HEK293 (cell line): ENCODE measurements around the gene IMPDH1.

Experiments used
- CTCF ChIA-PET: fragments of 350-600 bp; formaldehyde crosslinking; extraction: SDS; loops from one replicate; lab custom pipeline; 2021; ENCODE audit warnings: antibody characterized with exemption; lab: Yijun Ruan, JAX
- POLR2A ChIA-PET: fragments of 300-600 bp; formaldehyde crosslinking; extraction: SDS; loops from one replicate; lab custom pipeline; 2020; ENCODE audit warnings: antibody characterized with exemption, inconsistent platforms; lab: Yijun Ruan, JAX
- H3K27ac ChIP-seq: fragments of 200-500 bp; sonication (Bioruptor generic); 2 replicates; pipeline ENCODE4 v1.5.1; 2014; ENCODE audit warnings: low read depth, low read length, control low read depth, inconsistent platforms; ENCODE audit errors: extremely low read depth
- H3K36me3 ChIP-seq, 2 experiments: fragments of 200-500 bp in 1 of 2; sonication (Bioruptor generic) in 1 of 2; 1 replicate in 1 of 2; 2 replicates in 1 of 2; pipeline ENCODE4 v1.5.1; 2014 to 2017; ENCODE audit warnings: inconsistent platforms in 2 of 2, low read length in 2 of 2; ENCODE audit not compliant: control insufficient read depth in 2 of 2, insufficient read depth in 1 of 2
- H3K4me1 ChIP-seq: fragments of 200-500 bp; sonication (Bioruptor generic); 2 replicates; pipeline ENCODE4 v1.5.1; 2014; ENCODE audit warnings: mild to moderate bottlenecking, low read length, inconsistent platforms; ENCODE audit not compliant: control insufficient read depth, insufficient read depth
- H3K4me3 ChIP-seq: 2 replicates; pipeline ENCODE4 v1.5.1; 2011; ENCODE audit warnings: low read depth, mild to moderate bottlenecking, control low read depth, low read length, moderate library complexity
- H3K9me3 ChIP-seq: fragments of 200-500 bp; sonication (Bioruptor generic); 2 replicates; pipeline ENCODE4 v1.5.1; 2014; ENCODE audit warnings: low read depth, low read length, inconsistent platforms; ENCODE audit not compliant: control insufficient read depth, insufficient read depth
- KLF16 ChIP-seq: fragments of 450-650 bp; formaldehyde crosslinking; IDR thresholded peaks from 2 replicates; pipeline ENCODE4 v1.5.1; 2017; ENCODE audit warnings: missing biosample characterization, missing genetic modification characterization
- MYNN ChIP-seq: fragments of 450-650 bp; formaldehyde crosslinking; IDR thresholded peaks from 2 replicates; pipeline ENCODE4 v1.5.1; 2016; ENCODE audit warnings: missing biosample characterization, missing genetic modification characterization, borderline replicate concordance
- PRDM1 ChIP-seq: fragments of 450-650 bp; formaldehyde crosslinking; IDR thresholded peaks from 2 replicates; pipeline ENCODE4; 2016; ENCODE audit warnings: missing biosample characterization, missing genetic modification characterization
- SP7 ChIP-seq: fragments of 450-650 bp; formaldehyde crosslinking; IDR thresholded peaks from 2 replicates; pipeline ENCODE4 v1.5.1; 2016; ENCODE audit warnings: missing biosample characterization, missing genetic modification characterization
- TRIM28 ChIP-seq: IDR thresholded peaks from 2 replicates; pipeline ENCODE4 v1.6.1; 2011; ENCODE audit warnings: low read length, control low read depth, borderline replicate concordance
- ZBTB48 ChIP-seq: fragments of 450-650 bp; formaldehyde crosslinking; IDR thresholded peaks from 2 replicates; pipeline ENCODE4 v1.5.1; 2016; ENCODE audit warnings: missing biosample characterization, missing genetic modification characterization
- ZBTB7A ChIP-seq: fragments of 450-650 bp; formaldehyde crosslinking; IDR thresholded peaks from 2 replicates; pipeline ENCODE4 v1.5.1; 2016; ENCODE audit warnings: low read depth, missing biosample characterization, missing genetic modification characterization
- ZFP41 ChIP-seq: fragments of 450-650 bp; formaldehyde crosslinking; IDR thresholded peaks from 2 replicates; pipeline ENCODE4 v1.5.1; 2016; ENCODE audit warnings: missing biosample characterization, missing genetic modification characterization, borderline replicate concordance
- ZNF169 ChIP-seq: fragments of 450-650 bp; formaldehyde crosslinking; IDR thresholded peaks from 2 replicates; pipeline ENCODE4 v1.5.1; 2016; ENCODE audit warnings: missing biosample characterization, missing genetic modification characterization
- ZNF211 ChIP-seq: fragments of 450-650 bp; formaldehyde crosslinking; IDR thresholded peaks from 2 replicates; pipeline ENCODE4 v1.5.1; 2016; ENCODE audit warnings: low read depth, missing biosample characterization, missing genetic modification characterization
- ZNF23 ChIP-seq: fragments of 450-650 bp; formaldehyde crosslinking; IDR thresholded peaks from 2 replicates; pipeline ENCODE4 v1.5.1; 2016; ENCODE audit warnings: missing biosample characterization, missing genetic modification characterization, borderline replicate concordance
- ZNF302 ChIP-seq: fragments of 450-650 bp; formaldehyde crosslinking; IDR thresholded peaks from 2 replicates; pipeline ENCODE4 v1.5.1; 2016; ENCODE audit warnings: missing biosample characterization, missing genetic modification characterization, low read depth
- ZNF391 ChIP-seq: fragments of 450-650 bp; formaldehyde crosslinking; IDR thresholded peaks from 2 replicates; pipeline ENCODE4 v1.5.1; 2016; ENCODE audit warnings: low read depth, missing biosample characterization, missing genetic modification characterization, borderline replicate concordance
- ZNF433 ChIP-seq: fragments of 450-650 bp; formaldehyde crosslinking; IDR thresholded peaks from 2 replicates; pipeline ENCODE4 v1.5.1; 2016; ENCODE audit warnings: missing biosample characterization, missing genetic modification characterization, low read depth
- ZNF654 ChIP-seq: fragments of 450-650 bp; formaldehyde crosslinking; IDR thresholded peaks from 2 replicates; pipeline ENCODE4 v1.5.1; 2016; ENCODE audit warnings: low read depth, missing biosample characterization, missing genetic modification characterization
- ZNF664 ChIP-seq: fragments of 450-650 bp; formaldehyde crosslinking; IDR thresholded peaks from 2 replicates; pipeline ENCODE4 v1.5.1; 2016; ENCODE audit warnings: missing biosample characterization, missing genetic modification characterization
- ZNF701 ChIP-seq: fragments of 450-650 bp; formaldehyde crosslinking; IDR thresholded peaks from 2 replicates; pipeline ENCODE4 v1.5.1; 2016; ENCODE audit warnings: missing biosample characterization, missing genetic modification characterization
- TF ChIP-seq, protein P1 (sequence below): fragments of 450-650 bp; formaldehyde crosslinking; IDR thresholded peaks from 2 replicates; pipeline ENCODE4 v1.5.1; 2016; ENCODE audit warnings: missing biosample characterization, missing genetic modification characterization
- TF ChIP-seq, protein P2 (sequence below): fragments of 450-650 bp; formaldehyde crosslinking; IDR thresholded peaks from 2 replicates; pipeline ENCODE4 v1.5.1; 2016; ENCODE audit warnings: missing biosample characterization, missing genetic modification characterization, low read depth
- TF ChIP-seq, protein P3 (sequence below): fragments of 450-650 bp; formaldehyde crosslinking; IDR thresholded peaks from 2 replicates; pipeline ENCODE4 v1.5.1; 2016; ENCODE audit warnings: missing biosample characterization, missing genetic modification characterization
- TF ChIP-seq, protein P4 (sequence below): fragments of 450-650 bp; formaldehyde crosslinking; IDR thresholded peaks from 2 replicates; pipeline ENCODE4 v1.5.1; 2016; ENCODE audit warnings: missing biosample characterization, missing genetic modification characterization
- TF ChIP-seq, protein P5 (sequence below): fragments of 450-650 bp; formaldehyde crosslinking; IDR thresholded peaks from 2 replicates; pipeline ENCODE4 v1.5.1; 2016; ENCODE audit warnings: missing biosample characterization, missing genetic modification characterization

Gene IMPDH1

DNA sequence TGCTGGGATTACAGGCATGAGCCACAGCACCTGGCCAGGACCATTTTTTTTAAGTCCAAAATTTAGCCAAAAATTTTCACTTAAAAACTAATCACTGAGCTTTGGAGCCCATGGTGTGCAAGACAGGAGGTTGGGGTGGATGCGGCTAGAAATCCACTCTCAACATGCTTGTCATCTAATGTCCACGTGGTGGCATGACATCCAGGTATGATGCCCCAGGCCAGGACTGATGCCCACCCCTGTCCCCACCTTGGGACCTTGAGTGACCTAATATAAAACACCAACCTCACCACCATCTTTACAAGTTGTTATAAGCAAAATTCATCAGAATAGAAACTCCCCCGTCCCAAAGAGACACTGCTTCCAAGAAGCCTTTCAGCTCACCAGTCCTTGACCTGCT is 20.4 kb upstream of the IMPDH1 start (continued):
- TF ChIP-seq, protein P1, sequence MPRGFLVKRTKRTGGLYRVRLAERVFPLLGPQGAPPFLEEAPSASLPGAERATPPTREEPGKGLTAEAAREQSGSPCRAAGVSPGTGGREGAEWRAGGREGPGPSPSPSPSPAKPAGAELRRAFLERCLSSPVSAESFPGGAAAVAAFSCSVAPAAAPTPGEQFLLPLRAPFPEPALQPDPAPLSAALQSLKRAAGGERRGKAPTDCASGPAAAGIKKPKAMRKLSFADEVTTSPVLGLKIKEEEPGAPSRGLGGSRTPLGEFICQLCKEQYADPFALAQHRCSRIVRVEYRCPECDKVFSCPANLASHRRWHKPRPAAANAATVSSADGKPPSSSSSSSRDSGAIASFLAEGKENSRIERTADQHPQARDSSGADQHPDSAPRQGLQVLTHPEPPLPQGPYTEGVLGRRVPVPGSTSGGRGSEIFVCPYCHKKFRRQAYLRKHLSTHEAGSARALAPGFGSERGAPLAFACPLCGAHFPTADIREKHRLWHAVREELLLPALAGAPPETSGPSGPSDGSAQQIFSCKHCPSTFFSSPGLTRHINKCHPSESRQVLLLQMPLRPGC, result no peak
- TF ChIP-seq PRDM1 (tag by site-specific recombination) (no peak), TRIM28 (no peak)
- TF ChIP-seq, all 188 proteins: peak for 0

DNA sequence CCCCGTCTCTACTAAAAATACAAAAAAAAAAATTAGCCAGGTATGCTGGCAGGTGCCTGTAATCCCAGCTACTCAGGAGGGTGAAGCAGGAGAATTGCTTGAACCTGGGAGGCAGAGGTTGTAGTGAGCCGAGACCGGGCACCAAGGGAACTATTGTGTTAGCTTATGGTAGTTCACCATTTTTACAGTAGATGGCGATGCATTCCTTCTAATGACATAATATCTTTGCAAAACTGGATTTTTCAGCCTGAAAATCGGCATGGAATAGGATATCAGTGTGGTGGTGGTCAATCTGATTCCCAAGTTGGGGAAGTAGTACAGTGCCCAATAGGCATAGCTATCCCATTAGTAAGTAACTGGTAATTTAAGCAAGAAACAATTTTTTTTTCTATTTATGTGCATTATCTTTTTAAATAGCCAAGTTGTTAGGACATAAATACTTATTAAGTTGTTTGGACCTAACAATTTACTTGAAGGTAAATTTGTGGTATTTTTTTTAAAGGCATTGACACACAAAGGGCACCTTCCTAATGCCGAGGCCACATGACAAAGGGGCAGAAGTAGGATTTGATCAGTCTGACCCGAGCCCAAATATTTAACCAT is 17.6 kb upstream of the IMPDH1 start:
- Histone ChIP-seq H3K36me3 (no peaks in the 10 kb centered on the region), H3K4me1 (no peaks in the 10 kb centered on the region), H3K4me3 (no peak overlapping the region), H3K9me3 (no peaks in the 10 kb centered on the region), H3K27ac (no peak overlapping the region)
- CTCF ChIA-PET, result interaction anchor here (0.6 to 9.2 kb wide), 35 partner anchors 8 to 1635 kb away, joined by 3 to 189 read pairs (median 10); partner anchors contain the start of genes GARIN1A, HILPDA, METTL2B and RBM28
- POLR2A ChIA-PET, result interaction anchor here (1.7 kb wide), 1 partner anchor 28 kb away, joined by 7 read pairs; the partner anchor contains the start of gene HILPDA
- TF ChIP-seq ZNF391 (no peak), ZNF701 (no peak), MYNN (tag by site-specific recombination) (no peak), ZNF211 (no peak), SP7 (tag by site-specific recombination) (peak; percentile 37; the same call in 1 of the 2 replicates), ZNF433 (tag by site-specific recombination) (no peak), ZNF169 (tag by site-specific recombination) (no peak), ZNF302 (tag by site-specific recombination) (no peak), ZNF654 (peak; percentile 97), PRDM1 (tag by site-specific recombination) (no peak), ZNF664 (tag by site-specific recombination) (no peak; the same call in 1 of the 2 replicates), ZBTB48 (tag by site-specific recombination) (no peak), KLF16 (tag by site-specific recombination) (no peak), ZBTB7A (no peak), ZNF23 (no peak), ZFP41 (tag by site-specific recombination) (no peak)
- TF ChIP-seq, protein P2, sequence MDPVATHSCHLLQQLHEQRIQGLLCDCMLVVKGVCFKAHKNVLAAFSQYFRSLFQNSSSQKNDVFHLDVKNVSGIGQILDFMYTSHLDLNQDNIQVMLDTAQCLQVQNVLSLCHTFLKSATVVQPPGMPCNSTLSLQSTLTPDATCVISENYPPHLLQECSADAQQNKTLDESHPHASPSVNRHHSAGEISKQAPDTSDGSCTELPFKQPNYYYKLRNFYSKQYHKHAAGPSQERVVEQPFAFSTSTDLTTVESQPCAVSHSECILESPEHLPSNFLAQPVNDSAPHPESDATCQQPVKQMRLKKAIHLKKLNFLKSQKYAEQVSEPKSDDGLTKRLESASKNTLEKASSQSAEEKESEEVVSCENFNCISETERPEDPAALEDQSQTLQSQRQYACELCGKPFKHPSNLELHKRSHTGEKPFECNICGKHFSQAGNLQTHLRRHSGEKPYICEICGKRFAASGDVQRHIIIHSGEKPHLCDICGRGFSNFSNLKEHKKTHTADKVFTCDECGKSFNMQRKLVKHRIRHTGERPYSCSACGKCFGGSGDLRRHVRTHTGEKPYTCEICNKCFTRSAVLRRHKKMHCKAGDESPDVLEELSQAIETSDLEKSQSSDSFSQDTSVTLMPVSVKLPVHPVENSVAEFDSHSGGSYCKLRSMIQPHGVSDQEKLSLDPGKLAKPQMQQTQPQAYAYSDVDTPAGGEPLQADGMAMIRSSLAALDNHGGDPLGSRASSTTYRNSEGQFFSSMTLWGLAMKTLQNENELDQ (tag by site-specific recombination), result no peak
- TF ChIP-seq, protein P3, sequence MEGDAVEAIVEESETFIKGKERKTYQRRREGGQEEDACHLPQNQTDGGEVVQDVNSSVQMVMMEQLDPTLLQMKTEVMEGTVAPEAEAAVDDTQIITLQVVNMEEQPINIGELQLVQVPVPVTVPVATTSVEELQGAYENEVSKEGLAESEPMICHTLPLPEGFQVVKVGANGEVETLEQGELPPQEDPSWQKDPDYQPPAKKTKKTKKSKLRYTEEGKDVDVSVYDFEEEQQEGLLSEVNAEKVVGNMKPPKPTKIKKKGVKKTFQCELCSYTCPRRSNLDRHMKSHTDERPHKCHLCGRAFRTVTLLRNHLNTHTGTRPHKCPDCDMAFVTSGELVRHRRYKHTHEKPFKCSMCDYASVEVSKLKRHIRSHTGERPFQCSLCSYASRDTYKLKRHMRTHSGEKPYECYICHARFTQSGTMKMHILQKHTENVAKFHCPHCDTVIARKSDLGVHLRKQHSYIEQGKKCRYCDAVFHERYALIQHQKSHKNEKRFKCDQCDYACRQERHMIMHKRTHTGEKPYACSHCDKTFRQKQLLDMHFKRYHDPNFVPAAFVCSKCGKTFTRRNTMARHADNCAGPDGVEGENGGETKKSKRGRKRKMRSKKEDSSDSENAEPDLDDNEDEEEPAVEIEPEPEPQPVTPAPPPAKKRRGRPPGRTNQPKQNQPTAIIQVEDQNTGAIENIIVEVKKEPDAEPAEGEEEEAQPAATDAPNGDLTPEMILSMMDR, result peak; percentile 67; the same call in 1 of the 2 replicates
- TF ChIP-seq, protein P4, sequence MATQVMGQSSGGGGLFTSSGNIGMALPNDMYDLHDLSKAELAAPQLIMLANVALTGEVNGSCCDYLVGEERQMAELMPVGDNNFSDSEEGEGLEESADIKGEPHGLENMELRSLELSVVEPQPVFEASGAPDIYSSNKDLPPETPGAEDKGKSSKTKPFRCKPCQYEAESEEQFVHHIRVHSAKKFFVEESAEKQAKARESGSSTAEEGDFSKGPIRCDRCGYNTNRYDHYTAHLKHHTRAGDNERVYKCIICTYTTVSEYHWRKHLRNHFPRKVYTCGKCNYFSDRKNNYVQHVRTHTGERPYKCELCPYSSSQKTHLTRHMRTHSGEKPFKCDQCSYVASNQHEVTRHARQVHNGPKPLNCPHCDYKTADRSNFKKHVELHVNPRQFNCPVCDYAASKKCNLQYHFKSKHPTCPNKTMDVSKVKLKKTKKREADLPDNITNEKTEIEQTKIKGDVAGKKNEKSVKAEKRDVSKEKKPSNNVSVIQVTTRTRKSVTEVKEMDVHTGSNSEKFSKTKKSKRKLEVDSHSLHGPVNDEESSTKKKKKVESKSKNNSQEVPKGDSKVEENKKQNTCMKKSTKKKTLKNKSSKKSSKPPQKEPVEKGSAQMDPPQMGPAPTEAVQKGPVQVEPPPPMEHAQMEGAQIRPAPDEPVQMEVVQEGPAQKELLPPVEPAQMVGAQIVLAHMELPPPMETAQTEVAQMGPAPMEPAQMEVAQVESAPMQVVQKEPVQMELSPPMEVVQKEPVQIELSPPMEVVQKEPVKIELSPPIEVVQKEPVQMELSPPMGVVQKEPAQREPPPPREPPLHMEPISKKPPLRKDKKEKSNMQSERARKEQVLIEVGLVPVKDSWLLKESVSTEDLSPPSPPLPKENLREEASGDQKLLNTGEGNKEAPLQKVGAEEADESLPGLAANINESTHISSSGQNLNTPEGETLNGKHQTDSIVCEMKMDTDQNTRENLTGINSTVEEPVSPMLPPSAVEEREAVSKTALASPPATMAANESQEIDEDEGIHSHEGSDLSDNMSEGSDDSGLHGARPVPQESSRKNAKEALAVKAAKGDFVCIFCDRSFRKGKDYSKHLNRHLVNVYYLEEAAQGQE, result no peak
- TF ChIP-seq, protein P5, sequence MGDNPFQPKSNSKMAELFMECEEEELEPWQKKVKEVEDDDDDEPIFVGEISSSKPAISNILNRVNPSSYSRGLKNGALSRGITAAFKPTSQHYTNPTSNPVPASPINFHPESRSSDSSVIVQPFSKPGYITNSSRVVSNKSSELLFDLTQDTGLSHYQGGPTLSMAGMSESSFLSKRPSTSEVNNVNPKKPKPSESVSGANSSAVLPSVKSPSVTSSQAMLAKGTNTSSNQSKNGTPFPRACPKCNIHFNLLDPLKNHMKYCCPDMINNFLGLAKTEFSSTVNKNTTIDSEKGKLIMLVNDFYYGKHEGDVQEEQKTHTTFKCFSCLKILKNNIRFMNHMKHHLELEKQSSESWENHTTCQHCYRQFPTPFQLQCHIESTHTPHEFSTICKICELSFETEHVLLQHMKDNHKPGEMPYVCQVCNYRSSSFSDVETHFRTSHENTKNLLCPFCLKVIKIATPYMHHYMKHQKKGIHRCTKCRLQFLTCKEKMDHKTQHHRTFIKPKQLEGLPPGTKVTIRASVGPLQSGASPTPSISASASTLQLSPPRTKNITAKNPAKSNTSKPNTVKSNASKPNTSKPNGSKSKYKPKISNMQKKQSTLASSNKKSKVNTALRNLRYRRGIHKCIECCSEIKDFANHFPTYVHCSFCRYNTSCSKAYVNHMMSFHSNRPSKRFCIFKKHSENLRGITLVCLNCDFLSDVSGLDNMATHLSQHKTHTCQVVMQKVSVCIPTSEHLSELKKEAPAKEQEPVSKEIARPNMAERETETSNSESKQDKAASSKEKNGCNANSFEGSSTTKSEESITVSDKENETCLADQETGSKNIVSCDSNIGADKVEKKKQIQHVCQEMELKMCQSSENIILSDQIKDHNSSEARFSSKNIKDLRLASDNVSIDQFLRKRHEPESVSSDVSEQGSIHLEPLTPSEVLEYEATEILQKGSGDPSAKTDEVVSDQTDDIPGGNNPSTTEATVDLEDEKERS (tag by site-specific recombination), result no peak
